ENCODE results near the gene TMTC2.

Gene TMTC2

DNA sequence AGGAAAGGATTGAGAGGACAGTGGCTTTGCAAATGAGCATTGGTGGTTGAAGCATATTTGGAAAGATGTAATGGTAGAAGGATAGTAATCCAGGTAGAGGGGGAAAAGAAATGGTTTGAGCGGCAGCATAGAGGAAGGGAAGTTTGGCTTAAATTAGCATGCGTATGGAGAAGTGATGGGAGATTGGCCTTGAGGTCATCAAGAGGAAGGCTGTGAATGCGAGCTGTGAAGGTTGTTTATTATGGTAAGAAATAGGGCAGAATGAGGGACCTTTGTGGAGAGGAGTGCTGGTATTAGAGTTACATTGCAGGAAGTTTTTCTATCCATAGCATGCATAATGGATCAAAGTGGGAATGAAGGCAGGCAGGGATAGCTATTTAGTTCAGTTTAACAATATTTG is 162.1 kb downstream of the TMTC2 start:
- no peak for DNase-seq (ENCODE audit: low read depth)

DNA sequence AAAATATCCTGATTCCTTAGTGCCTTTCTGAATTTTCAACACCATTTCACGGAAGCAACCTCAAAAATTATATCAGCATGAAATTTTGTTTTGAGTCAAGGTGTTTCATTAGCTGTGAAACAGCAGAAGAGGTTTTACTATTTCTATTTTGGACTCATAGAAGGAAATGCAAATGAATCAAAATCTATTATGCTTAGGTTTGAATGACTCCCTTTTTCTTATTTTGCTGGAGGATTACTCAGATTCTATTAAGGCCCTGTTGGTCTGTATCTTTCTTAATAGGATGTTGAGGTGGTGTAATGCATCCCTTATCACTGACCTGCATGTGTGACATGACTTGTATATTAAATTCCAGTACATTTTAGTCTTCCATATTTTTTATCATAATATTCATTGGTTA is 165.8 kb downstream of the TMTC2 start:
- DNase-seq (ENCODE audit: low read depth): no peak

DNA sequence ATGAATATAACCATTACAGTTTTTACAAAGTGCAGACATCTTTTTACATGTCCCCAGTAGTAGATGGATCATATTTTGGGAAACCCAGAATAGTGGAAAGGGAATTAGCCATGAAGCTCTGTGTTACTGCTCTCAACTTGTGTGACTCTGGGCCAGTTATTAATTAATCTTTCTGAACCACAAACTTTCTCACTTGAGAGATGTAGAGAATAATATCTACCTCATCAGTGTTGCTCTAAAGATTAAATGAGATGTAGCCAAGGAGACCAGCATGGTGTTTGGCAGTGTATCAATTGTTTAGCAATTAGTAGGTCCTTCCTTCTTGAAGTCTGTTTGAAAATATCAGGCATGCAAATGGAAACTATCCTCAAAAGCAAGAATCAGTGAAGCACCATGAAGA is 169.2 kb downstream of the TMTC2 start:
- no peak for DNase-seq (ENCODE audit: low read depth)

DNA sequence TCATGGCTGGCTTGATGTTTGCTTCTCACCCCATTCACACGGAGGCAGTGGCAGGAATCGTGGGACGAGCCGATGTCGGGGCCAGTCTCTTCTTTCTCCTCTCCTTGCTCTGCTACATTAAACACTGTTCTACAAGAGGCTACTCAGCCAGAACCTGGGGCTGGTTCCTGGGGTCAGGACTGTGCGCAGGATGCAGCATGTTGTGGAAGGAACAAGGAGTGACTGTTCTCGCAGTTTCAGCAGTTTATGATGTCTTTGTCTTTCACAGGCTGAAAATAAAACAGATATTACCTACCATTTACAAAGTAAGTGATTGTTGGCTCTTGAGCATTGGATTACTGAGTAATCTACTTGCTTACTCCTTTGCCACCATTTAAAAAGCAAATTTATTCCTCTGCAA is 170.6 kb downstream of the TMTC2 start:
- no peak for DNase-seq (ENCODE audit: low read depth)

DNA sequence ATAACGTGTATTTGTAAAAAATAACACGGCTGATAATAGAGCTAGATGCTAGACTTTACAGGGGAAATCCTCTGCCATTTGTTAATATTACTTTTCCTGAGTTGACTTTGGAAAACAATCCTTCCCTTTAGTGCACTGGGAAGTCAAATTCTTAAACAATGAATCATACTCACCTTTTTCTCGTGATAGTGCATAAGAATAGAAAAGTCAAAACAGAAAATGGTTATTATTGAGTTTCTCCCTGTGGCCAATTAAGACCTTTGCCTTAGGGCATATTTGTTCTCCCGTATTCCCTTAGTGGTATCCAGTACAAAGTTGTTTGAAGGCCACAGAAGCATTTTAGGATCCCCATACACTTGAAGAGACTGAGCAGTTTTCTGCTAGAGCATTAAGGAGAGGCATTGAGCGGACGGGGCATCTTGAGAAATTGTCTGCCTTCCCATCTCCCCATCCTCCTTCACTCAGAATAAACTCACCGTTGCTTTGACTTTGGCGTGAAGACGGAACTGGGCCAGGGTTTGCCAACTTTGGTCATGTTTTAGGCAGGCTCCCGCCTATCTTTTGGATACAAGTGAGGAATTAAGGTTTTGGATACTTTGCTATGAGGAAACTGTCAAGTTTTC is 171.3 kb downstream of the TMTC2 start:
- no peak for DNase-seq (ENCODE audit: low read depth)

DNA sequence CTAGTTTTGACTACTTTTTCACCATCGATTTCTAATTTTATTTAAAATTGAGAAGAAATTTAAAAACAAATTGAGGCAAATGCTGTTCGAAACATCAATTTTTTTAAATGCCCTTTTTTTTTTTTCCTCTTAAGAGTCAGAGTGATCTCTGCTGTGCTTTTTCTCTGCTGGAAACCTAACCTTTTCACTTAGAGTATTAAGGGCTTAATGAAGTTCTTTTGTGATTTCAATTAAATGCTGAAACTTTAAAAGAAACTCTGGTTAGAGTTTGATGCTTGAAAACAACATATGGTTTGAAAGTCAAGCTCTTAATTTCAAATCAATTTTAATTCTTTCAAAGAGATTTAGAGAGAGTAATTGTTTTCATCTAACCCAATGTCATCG is 171.8 kb downstream of the TMTC2 start:
- DNase-seq (ENCODE audit: low read depth): no peak

DNA sequence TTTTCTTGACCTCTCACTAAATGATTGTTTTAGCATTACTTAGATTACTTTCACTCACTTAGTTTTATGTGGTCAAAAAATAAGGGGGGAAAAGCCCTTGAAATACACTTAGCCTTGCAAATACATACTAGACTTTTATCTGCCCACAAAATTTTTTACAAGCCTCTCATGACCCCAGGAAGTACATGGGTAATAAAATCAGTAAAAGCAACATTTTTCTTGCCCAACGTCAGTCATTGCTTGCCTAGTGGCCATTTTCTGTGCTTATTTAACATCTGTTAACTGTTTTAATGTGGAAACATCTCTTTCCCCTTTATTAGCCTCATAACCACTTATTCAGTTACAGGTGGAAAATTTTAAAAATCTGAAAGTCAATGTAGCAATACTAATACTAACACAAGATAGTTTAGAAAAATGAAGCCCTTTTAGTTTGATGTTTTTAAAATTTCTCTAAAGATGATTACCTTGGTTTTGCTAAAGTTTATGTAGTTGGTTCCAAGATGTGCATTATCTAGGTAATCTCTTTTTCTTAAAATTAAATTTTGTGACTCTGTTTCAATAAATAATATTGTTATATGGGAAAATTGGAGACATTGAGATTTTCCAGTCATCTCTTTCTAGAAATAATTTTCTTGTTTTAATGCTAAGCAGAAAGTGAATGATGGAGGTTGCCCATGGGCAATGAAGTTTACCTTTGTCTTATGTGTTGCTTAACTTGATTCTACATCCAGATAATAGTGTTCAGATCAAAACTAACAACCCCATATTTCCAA is 175.5 kb downstream of the TMTC2 start:
- DNase-seq (ENCODE audit: low read depth): no peak

DNA sequence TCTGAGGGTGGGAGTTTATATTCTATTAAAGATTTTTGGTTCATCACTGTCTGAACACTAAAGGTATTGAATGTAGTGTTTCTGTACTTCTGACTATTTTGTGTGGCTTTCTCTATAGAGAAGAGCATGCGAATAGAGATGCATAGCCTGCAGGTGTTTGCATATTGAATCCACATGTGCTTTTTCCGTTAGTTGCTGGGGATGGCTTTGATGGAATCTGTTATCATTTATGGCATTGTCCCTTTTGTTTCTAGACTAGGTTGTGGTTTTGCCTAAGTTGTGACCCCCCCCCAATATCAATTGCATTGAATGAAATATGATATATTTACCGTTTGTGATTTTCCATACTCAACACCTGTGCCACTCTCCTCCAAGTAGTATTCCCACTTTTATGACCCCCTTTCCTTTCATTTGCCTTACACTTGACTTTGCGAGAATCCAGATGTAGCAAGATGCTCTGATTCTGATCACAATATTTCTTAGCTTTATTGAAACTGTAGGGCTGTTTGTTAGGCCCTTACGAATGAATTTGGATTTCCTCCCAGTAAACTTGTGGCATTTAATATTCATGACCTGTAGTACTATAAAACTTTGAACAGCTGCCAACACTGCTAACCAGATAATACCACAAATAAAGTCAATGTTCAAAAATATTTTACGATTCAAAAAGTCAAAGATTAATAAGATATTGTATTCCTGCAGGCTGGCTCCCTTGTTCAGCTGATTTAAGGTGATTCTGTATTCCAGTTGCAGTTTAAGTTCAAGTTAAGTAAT is 176.4 kb downstream of the TMTC2 start:
- DNase-seq (ENCODE audit: low read depth): no peak

DNA sequence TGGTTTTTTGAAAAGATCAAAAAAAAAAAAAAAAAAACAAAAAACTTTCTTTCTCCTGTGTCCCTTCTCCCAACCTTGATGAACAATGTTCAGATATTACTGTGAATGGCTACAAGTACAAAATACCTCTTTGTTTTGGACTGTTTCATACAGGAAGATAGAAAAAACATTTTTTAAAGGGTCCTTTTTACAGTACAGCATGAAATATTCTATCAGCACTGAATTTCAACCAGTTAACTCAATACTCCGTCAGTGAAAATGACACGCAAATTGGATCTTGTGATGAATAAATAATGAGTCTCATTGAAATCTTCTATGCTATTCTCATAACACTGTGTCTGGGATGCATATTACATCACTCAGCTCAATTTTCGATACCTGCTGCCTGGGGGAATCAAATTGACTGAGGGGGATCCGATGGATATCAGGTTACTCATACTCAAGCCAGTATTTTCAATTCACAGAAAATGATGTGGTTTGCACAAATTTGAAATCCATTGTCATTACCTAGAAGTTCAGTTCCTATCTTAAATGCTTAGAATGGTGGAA is 179.6 kb downstream of the TMTC2 start:
- DNase-seq (ENCODE audit: low read depth): no peak

DNA sequence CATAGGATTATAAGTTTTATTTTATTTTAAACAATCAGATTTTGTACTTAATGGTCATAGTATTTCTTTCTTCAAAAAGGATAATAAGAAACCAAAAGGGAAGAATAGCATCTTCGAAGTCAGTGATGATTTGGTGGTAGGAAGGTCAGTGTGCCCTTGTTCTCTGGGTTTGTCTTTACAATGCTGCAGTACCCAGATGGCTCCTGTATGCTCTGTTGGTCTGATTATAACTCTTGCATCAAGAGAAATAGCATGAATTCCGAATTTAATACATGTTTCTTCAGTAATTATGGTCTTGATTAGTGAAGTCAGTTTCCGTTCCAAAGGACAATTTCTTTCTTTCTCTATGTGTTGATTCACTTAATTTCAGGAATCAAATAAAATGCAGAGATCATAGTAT is 180.2 kb downstream of the TMTC2 start:
- no peak for DNase-seq (ENCODE audit: low read depth)

DNA sequence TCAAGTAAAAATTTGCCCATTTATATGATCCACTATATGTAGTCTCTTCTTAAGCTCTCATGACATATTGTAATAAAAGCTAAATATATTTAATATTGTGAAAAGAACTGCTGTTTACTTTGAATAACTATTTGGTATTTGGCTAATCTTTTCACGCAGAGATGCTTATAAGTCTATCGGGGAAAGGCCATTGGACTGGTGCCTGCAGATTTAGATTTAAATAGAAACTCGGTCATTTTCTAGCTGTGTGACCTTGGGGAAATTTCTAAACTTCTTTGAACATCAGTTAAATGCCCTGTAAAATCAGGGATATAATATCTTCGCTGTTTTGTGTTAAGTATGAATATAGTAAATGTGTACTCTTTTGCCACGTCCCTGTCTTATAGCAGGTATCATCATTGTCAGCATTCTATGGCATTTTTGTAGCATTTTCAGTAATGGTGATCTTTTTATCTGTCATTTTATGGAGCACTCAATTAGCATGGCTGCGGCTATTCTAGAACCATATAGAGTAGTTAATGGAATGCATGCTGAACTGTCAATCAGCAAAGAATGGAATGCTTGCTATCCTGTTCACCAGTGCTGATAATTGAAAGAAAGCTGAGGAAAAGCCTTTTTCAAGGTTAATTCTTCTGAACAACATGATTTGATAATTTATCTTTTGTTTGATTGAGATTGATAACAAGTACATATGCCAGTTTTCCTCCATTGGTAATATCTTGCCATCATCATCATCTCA is 181.2 kb downstream of the TMTC2 start:
- DNase-seq (ENCODE audit: low read depth): no peak

DNA sequence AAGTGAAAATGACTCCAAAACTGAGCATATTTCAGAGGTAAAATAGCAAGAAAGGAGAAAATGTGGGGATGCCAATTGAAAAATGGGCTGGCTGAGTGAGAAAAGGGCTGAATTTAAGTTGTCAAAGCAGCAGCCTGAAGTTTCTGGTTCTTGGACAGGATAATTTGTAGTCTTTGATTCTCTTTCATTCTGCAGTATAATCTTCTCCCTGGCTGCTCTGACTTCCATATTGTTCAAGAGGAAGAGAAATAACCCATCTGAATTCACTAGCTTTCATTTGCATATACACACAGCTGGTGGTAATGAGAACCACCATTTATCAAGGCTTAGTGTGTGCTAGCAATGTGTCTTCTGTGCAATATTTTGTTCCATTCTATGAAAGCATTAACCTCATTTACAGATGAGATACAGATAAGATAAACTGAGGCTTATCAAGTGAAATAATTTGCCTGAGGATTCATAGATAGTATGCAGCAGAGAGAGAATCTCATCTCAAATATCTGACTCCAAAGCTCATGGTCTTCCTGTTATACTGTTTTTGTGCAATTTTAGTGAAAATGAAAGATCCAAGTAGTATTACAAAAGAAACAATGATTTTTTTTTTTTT is 184.2 kb downstream of the TMTC2 start:
- DNase-seq (ENCODE audit: low read depth): no peak

DNA sequence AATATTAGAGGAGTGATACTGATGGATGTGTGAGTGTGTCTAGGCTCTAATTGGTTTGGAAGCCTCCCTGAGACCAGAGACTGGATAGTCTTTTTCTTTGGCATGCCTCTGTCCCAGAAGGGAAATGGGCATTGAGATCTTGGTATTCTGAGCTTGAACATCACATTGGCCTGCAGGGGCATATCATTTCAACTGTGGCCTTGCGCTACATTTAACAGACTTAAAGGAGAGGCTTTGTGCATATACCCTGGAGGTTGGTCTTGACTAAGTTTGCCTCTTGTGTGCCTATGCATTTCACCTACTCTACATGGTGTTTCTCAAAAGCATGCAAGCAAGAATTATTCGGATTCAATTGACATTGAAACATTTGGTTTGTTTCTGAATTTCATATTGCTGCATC is 185.4 kb downstream of the TMTC2 start:
- no peak for DNase-seq (ENCODE audit: low read depth)

DNA sequence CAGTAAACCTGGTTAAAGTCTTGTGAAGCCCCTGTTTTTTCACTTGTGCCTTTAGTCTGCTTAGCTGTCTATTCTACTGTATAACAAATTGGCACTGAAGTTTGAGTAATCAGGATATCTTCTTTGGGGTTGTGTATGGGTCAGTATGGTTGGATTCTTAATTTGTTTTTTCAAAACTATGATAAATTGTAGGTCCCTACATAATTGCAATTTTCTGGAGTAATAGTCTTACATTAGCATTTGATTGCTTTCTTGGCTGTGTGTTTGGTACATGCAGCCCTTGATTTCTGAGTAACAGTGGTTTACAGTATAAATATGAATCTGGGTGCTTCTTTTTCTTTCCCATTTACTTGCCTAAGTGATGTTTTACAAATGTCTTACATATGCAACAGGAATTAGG is 186.6 kb downstream of the TMTC2 start:
- DNase-seq (ENCODE audit: low read depth): no peak

DNA sequence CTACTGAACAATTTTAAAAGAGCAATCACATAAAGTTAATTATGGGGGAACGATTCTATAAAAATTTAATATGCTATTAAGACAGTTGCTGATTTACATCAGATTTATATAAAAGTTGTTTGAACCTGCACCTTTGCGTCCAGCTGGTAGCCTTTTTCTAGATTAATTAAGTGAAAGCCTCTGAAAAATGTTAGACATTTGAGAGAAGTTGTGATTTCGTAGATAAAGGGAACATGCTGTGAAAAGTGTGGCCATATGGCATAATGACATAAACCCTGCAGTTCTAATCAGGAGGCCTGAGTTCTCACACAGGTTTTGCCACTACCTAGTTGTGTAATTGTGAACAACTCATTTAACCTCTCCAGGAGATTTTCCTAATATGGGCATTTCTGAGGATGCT is 187.2 kb downstream of the TMTC2 start:
- DNase-seq (ENCODE audit: low read depth): no peak

DNA sequence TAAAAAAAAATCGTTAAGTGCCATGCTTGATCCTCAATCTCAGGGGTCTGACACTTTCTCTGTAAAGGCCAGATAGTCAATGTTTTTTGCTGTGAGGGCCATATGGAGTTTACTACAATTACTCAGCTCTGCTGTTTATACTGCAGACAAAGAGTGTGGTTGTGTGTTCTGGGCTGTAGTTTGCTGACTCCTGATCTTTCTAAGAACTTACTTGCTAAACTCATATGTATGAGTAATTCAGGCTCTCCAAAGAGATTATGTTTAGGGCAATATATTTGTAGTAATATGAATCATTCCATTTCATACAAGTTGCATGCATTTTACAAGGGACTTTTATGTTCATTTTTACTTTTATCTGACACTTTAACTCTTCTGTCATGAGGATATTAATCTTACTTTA is 188.2 kb downstream of the TMTC2 start:
- DNase-seq (ENCODE audit: low read depth): no peak

DNA sequence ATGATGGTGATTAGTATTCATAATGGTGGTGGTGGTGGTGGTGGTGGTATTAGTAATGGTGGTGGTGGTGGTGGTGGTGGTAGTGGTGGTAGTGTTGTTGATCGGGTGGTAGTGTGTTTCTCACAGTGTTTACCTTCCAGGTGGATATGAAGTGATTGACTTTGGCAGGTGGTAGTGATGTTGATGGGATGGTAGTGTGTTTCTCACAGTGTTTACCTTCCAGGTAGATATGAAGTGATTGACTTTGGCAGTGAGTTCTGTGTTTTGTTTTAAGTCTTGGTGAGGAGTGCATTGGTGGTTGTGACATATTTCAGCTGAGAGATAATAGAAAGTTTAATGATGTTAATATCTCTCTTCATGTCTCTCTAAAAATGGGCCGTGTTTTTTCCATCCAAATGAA is 189.4 kb downstream of the TMTC2 start:
- DNase-seq (ENCODE audit: low read depth): no peak

DNA sequence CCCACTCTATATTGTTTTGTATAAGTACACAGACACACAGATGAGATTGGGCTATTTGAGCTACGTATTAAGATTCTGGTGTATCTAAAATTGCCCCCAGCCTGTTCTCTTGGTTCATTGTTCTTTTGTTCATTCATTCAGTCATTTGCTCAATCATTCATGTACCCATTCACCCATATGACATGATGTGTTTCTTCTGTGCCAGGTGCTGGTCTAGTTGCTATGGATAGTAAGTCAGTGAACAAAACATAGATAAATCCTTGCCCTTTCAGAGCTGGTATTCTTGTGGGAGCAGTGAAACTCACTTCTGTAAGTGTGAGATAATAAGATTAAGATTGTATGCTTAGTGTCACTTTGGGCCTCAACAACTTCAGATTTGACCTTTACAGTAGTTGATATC is 191.3 kb downstream of the TMTC2 start:
- DNase-seq (ENCODE audit: low read depth): no peak

DNA sequence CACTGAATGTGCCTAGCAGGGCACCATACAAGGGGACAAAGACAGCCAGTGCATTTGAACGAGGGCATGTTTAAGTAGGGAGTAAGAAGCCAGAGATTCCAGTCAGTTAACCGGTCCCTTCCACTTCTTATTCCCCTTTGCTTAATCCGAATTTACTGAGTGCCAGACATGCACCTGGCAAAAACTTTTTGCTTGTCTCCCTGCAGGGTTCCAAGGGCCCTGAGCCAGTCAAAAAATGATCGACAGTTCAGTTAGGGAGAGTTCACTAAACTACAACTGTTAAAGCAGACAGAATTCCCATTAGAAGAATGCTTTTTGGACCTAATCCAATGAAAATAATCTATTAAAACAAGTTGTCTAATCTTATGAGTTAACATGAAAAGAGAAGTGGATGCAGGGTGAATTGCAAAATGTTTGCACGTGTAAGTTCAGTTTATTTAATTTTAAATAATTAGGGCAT is 193.8 kb downstream of the TMTC2 start:
- no peak for DNase-seq (ENCODE audit: low read depth)

DNA sequence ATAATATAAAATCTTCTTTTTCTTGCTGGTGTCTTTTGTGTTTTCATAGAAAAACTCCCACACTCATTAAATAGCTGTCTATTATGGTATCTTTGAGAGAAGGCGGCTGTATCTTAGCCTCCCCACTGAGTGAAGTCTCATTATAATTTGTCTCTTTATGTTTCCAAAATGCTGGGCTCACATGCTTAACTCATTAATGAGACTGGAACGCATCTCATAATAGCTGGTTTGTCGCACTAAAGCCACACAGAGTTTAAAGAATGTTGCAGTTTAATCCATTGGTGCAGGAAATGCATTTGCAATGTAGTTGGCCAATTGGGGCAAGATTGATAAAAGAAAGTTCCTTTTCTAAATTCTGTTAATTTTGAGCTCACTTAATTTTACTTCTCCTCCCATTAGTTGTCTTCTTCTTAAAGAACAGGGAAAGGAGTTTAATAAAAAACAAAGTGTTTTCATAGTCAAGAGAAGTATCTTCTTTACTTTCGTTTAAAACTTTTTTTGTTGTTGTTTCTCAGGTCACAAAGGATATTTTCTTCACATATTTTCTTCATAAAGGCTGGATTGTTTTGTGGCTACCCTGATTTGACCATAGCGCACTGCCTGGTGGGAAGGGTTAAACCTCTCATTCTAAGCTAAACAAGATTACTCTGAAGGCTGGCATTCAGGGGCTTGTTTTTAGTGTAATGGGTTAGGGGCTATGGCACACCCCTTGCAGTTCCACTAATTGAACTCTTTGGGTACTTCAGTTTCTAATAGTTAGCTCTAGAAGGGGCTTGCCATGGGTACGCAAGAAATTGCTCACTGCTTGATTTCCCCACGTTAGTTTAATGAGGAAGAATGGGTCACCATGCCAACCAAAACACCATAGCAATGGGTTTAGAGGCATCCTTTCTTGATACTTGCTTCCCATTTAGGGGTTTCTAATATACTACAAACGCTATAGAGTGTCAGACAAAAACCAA is 197.0 kb downstream of the TMTC2 start:
- DNase-seq (ENCODE audit: low read depth): no peak

Measured in stimulated activated CD8-positive, alpha-beta memory T cell treated with anti-CD3 and anti-CD28 coated beads, Interleukin-15, amount 100 ng/mL, for 24 hours (primary cell).